ENCODE results near the gene SPATA31D3.

- no peak for TF ChIP-seq CTCF (IDR thresholded peaks at IDR 0.05)
- TF ChIP-seq POLR2A (IDR thresholded peaks at IDR 0.05) = no peak
- TF ChIP-seq EP300 (IDR thresholded peaks at IDR 0.05) = no peak
- TF ChIP-seq POLR2AphosphoS5 (IDR thresholded peaks at IDR 0.05) = no peak
Observed at GRCh38 chr9:81915801-81916505, 27.3 kb upstream of the SPATA31D3 start.

All from gastroesophageal sphincter (tissue), 3 donors.